ENCODE measurements around the gene KCNQ5. TPM values are rescaled to one million over a fixed set of nuclear protein-coding genes. Genes with fewer than 3 reads are reported as not detected.

The KCNQ5 gene
- total RNA-seq, 1 donor from 2014 or later = 3.9 TPM

DNA sequence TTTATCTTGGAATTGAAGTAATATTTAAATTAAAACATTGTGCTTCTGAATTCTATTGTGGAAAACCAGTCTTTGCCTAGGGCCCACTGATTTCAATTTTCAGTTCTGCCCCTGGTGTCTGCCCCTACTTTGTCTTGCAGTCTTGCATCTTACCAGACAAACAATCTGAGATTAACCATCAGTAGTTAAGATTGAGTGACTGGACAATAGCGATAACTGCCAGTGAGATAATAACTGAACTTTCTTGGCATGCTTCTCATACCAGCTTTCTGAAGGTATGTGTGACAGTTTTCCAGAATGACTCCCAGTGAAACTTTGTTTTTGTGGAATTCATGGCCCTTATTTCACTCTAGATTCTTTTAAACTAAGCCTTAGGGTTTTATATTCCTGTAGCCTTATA lies 53.5 kb downstream of the KCNQ5 start:
- Histone ChIP-seq H3K9me3 (no peaks in the 10 kb centered on the region), H3K4me3 (no peak overlapping the region), H3K36me3 (no peaks in the 10 kb centered on the region), H3K4me1 (no peaks in the 10 kb centered on the region), H3K27ac (no peak overlapping the region), H3K27me3 (no peaks in the 10 kb centered on the region)
- no peak for DNase-seq (ENCODE audit: extremely low spot score in 2 of 2)
- intact Hi-C loops (cut with DNase I) = no loop called here
- no peak for TF ChIP-seq CTCF (IDR thresholded peaks at IDR 0.05)
- no peak for TF ChIP-seq POLR2AphosphoS5 (IDR thresholded peaks at IDR 0.05; ENCODE audit: insufficient read depth in 1 of 2, low read depth in 1 of 2)
- no peak for TF ChIP-seq POLR2A (IDR thresholded peaks at IDR 0.05)

- H3K9me3 ChIP-seq = no peaks in the 10 kb centered on the region
- H3K4me1 ChIP-seq = no peaks in the 10 kb centered on the region
- no peaks in the 10 kb centered on the region for H3K27me3 ChIP-seq
- H3K27ac ChIP-seq = no peak overlapping the region
- TF ChIP-seq CTCF (IDR thresholded peaks at IDR 0.05) (no peak), POLR2AphosphoS5 (IDR thresholded peaks at IDR 0.05; ENCODE audit: insufficient read depth in 1 of 2, low read depth in 1 of 2) (no peak), POLR2A (IDR thresholded peaks at IDR 0.05) (no peak)
- intact Hi-C loops (cut with DNase I) = no loop called here
- DNase-seq (ENCODE audit: extremely low spot score in 2 of 2) = no peak
- H3K4me3 ChIP-seq = no peak overlapping the region
- no peaks in the 10 kb centered on the region for H3K36me3 ChIP-seq
Measured at GRCh38 chr6:72676995-72677394, 55.1 kb downstream of the KCNQ5 start.

GRCh38 chr6:72677740-72678139 lies 55.9 kb downstream of the KCNQ5 start:
- H3K27me3 ChIP-seq = no peaks in the 10 kb centered on the region
- H3K27ac ChIP-seq = no peak overlapping the region
- no peaks in the 10 kb centered on the region for H3K4me1 ChIP-seq
- H3K36me3 ChIP-seq = no peaks in the 10 kb centered on the region
- no peaks in the 10 kb centered on the region for H3K9me3 ChIP-seq
- intact Hi-C loops (cut with DNase I) = no loop called here
- no peak for DNase-seq (ENCODE audit: extremely low spot score in 2 of 2)
- H3K4me3 ChIP-seq = no peak overlapping the region
- TF ChIP-seq POLR2A (IDR thresholded peaks at IDR 0.05) = no peak

GRCh38 chr6:72683797-72684196 lies 61.9 kb downstream of the KCNQ5 start:
- Histone ChIP-seq H3K9me3 (no peaks in the 10 kb centered on the region), H3K27me3 (no peaks in the 10 kb centered on the region), H3K27ac (no peak overlapping the region), H3K4me1 (no peaks in the 10 kb centered on the region), H3K4me3 (no peak overlapping the region), H3K36me3 (no peaks in the 10 kb centered on the region)
- intact Hi-C loops (cut with DNase I) = no loop called here
- no peak for DNase-seq (ENCODE audit: extremely low spot score in 2 of 2)
- TF ChIP-seq POLR2AphosphoS5 (IDR thresholded peaks at IDR 0.05; ENCODE audit: insufficient read depth in 1 of 2, low read depth in 1 of 2) = no peak
- no peak for TF ChIP-seq POLR2A (IDR thresholded peaks at IDR 0.05)

- Histone ChIP-seq H3K27ac (no peak overlapping the region), H3K27me3 (no peaks in the 10 kb centered on the region), H3K9me3 (no peaks in the 10 kb centered on the region), H3K4me1 (no peaks in the 10 kb centered on the region), H3K4me3 (no peak overlapping the region), H3K36me3 (no peaks in the 10 kb centered on the region)
- no peak for TF ChIP-seq POLR2AphosphoS5 (IDR thresholded peaks at IDR 0.05; ENCODE audit: insufficient read depth in 1 of 2, low read depth in 1 of 2)
- TF ChIP-seq CTCF (IDR thresholded peaks at IDR 0.05) = no peak
- no peak for TF ChIP-seq POLR2A (IDR thresholded peaks at IDR 0.05)
- intact Hi-C loops (cut with DNase I) = no loop called here
- no peak for DNase-seq (ENCODE audit: extremely low spot score in 2 of 2)
Measured at GRCh38 chr6:72689107-72689954, 67.5 kb downstream of the KCNQ5 start.

DNA sequence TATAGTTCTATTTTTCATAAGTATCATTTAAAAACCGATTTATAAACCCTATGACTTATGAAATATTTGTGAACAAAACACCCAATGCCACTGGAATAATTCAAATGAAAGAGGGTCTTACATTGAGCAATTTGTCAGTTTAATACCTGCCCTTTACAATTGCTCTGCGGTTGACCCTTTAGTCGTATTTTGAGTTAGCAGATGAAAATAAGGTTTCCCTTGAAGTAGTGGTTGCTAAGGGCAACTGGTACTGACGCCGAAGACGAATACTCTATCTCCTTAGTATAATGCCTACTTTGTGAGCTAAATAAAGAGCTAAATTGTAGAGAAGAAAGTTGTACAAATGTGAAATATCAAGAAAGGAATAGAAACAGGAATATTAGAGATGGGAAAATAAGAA lies 69.4 kb downstream of the KCNQ5 start:
- H3K9me3 ChIP-seq = no peaks in the 10 kb centered on the region
- H3K27ac ChIP-seq = no peak overlapping the region
- H3K4me1 ChIP-seq = no peaks in the 10 kb centered on the region
- no peak for DNase-seq (ENCODE audit: extremely low spot score in 2 of 2)
- H3K36me3 ChIP-seq = no peaks in the 10 kb centered on the region
- no peak for TF ChIP-seq CTCF (IDR thresholded peaks at IDR 0.05)
- no peak for TF ChIP-seq POLR2AphosphoS5 (IDR thresholded peaks at IDR 0.05; ENCODE audit: insufficient read depth in 1 of 2, low read depth in 1 of 2)
- TF ChIP-seq POLR2A (IDR thresholded peaks at IDR 0.05) = no peak
- H3K4me3 ChIP-seq = no peak overlapping the region
- no peaks in the 10 kb centered on the region for H3K27me3 ChIP-seq
- intact Hi-C loops (cut with DNase I) = no loop called here

Data from vagina (tissue), 2 donors.